Esophagus squamous epithelium (tissue), 5 donors: ENCODE results near the gene BACH2. TPM values are rescaled to one million over a fixed set of nuclear protein-coding genes. Genes with fewer than 3 reads are reported as not detected.

ENCODE experiments used
- DNase-seq: peaks from one replicate; lab custom pipeline; 2025; lab: John Stamatoyannopoulos, UW
- H3K27ac ChIP-seq, 4 donors: fragments of 200-600 bp; sonication (generic); one replicate each; pipeline ENCODE4 v1.5.1; 2016 to 2019; ENCODE audit warnings: mild to moderate bottlenecking in 1 of 4
- H3K27me3 ChIP-seq, 4 donors: fragments of 200-600 bp; sonication (generic); 1 replicate in 3 of 4; 2 replicates in 1 of 4; pipeline versions ENCODE4 v1.5.1 to v1.6.0; 2017 to 2021; ENCODE audit warnings: antibody characterized with exemption in 1 of 4
- H3K36me3 ChIP-seq, 3 donors: fragments of 200-600 bp; sonication (generic); one replicate each; pipeline ENCODE4 v1.5.1; 2016 to 2019
- H3K4me1 ChIP-seq, 3 donors: fragments of 200-600 bp; sonication (generic); one replicate each; pipeline ENCODE4 v1.5.1; 2017 to 2019
- H3K4me3 ChIP-seq, 4 donors: fragments of 200-600 bp; sonication (generic); 1 replicate in 3 of 4; 2 replicates in 1 of 4; pipeline ENCODE4 v1.5.1; 2016 to 2019; ENCODE audit warnings: mild to moderate bottlenecking in 2 of 4, moderate library complexity in 1 of 4
- H3K9me3 ChIP-seq, 3 donors: fragments of 200-600 bp; sonication (generic); one replicate each; pipeline ENCODE4 v1.5.1; 2016 to 2019
- CTCF ChIP-seq, 6 experiments: fragments of 450-650 bp in 4 of 6; fragments of 200-600 bp in 2 of 6; sonication (generic) in 2 of 6; IDR thresholded peaks; one replicate each; pipeline ENCODE4 v1.5.1; 2016 to 2019; ENCODE audit warnings: antibody characterized with exemption in 6 of 6, mild to moderate bottlenecking in 4 of 6, moderate library complexity in 4 of 6
- POLR2A ChIP-seq, 4 donors: fragments of 450-650 bp; IDR thresholded peaks; one replicate each; pipeline ENCODE4 v1.6.1; 2017; ENCODE audit warnings: antibody characterized with exemption in 4 of 4, mild to moderate bottlenecking in 4 of 4, moderate library complexity in 3 of 4
- WGBS, 2 donors: methylation state at CpG; one replicate each; pipeline ENCODE4 v1.1.5; 2018; 5-methylcytosine and 5-hydroxymethylcytosine counted together
- intact Hi-C: fragments of 100-400 bp; cut with DNase I; formaldehyde crosslinking; loops from one replicate; pipeline ENCODE4 v1.15.0; 2022
- total RNA-seq, 4 donors: library from RNA; depleted of rRNA; stranded (reverse); fragments of >200 nt; gene quantifications; one replicate each; pipeline ENCODE4 v1.1.0, GENCODE V29; 2016
- donor health status: DM: yes; HTN: yes; CAD: no.

The BACH2 gene
- total RNA-seq = 1 to 10 TPM in 1 of 4 donors, under 1 TPM in 3; 0.22 to 6.1 (median 0.66) TPM

GRCh38 chr6:90296341-90297114, at the start of gene BACH2:
TSS of gene BACH2 (minus strand) at chr6:90296843. CDS start at chr6:90008844, 287,999 bp downstream.
- TF ChIP-seq POLR2A (IDR thresholded peaks at IDR 0.05) (peak in 2 of 4 donors; percentile 63 to 78), CTCF (IDR thresholded peaks at IDR 0.05) (peak in 2 of 6 experiments; percentile 39 to 42)
- no peaks in the 10 kb centered on the region for H3K36me3 ChIP-seq
- peak within 1 kb of the TSS; percentile 67 to 92 (median 78) for H3K4me3 ChIP-seq
- intact Hi-C loops = loop anchor here (10.0 kb wide), 3 partner anchors 88 to 202 kb away; no protein-coding TSS in a partner anchor
- peaks cover 0 to 33% (median 0%) of the 10 kb centered on the region in 4 donors for H3K27me3 ChIP-seq
- H3K9me3 ChIP-seq = no peaks in the 10 kb centered on the region
- WGBS, 2 donors = no CpG with 5 or more reads among the region's 112 CpGs
- H3K27ac ChIP-seq = peak within 1 kb of the TSS; percentile 84 to 93 (median 88)
- H3K4me1 ChIP-seq = peaks cover 6 to 26% (median 10%) of the 10 kb centered on the region in 3 donors
- DNase-seq = peak; percentile 75

- intact Hi-C loops = no loop called here
Measured at GRCh38 chr6:90343576-90343975, 46.9 kb upstream of the BACH2 start.

GRCh38 chr6:90338409-90338808, 41.8 kb upstream of the BACH2 start:
- intact Hi-C loops = no loop called here
- WGBS, 2 donors = 76 to 77% methylated on average over 1 of the region's 1 CpG
- H3K9me3 ChIP-seq = no peaks in the 10 kb centered on the region
- no peaks in the 10 kb centered on the region for H3K36me3 ChIP-seq
- H3K27me3 ChIP-seq = no peaks in the 10 kb centered on the region
- H3K4me3 ChIP-seq = no peak overlapping the region
- H3K27ac ChIP-seq = no peak overlapping the region
- DNase-seq = no peak
- no peaks in the 10 kb centered on the region for H3K4me1 ChIP-seq
- TF ChIP-seq CTCF (IDR thresholded peaks at IDR 0.05) (no peak), POLR2A (IDR thresholded peaks at IDR 0.05) (no peak)

More at GRCh38 chr6:90343576-90343975, 46.9 kb upstream of the BACH2 start:
- DNase-seq = no peak
- no peaks in the 10 kb centered on the region for H3K9me3 ChIP-seq
- WGBS, 2 donors = 52 to 59% methylated on average over 5 of the region's 5 CpGs
- H3K36me3 ChIP-seq = no peaks in the 10 kb centered on the region
- peaks cover 0 to 9% (median 0%) of the 10 kb centered on the region in 4 donors for H3K27me3 ChIP-seq
- TF ChIP-seq POLR2A (IDR thresholded peaks at IDR 0.05) = no peak
- no peak for TF ChIP-seq CTCF (IDR thresholded peaks at IDR 0.05)
- H3K27ac ChIP-seq = no peak overlapping the region
- H3K4me3 ChIP-seq = no peak overlapping the region
- H3K4me1 ChIP-seq = no peaks in the 10 kb centered on the region

GRCh38 chr6:90336388-90336947, 39.8 kb upstream of the BACH2 start:
- WGBS, 2 donors = 67 to 68% methylated on average over 3 to 6 of the region's 6 CpGs
- no peak for DNase-seq
- intact Hi-C loops = no loop called here

More at GRCh38 chr6:90336388-90336947, 39.8 kb upstream of the BACH2 start:
- Histone ChIP-seq H3K27ac (no peak overlapping the region), H3K36me3 (no peaks in the 10 kb centered on the region), H3K4me3 (no peak overlapping the region), H3K4me1 (no peaks in the 10 kb centered on the region), H3K9me3 (no peaks in the 10 kb centered on the region), H3K27me3 (no peaks in the 10 kb centered on the region)
- TF ChIP-seq CTCF (IDR thresholded peaks at IDR 0.05) (no peak), POLR2A (IDR thresholded peaks at IDR 0.05) (no peak)
